ELF-1 (cell line): ENCODE data around the gene TFF2.

Source experiments
- DNase-seq: peaks from one replicate; pipeline ENCODE4 v3.0.0-alpha.2; 2016; ENCODE audit warnings: low read depth, low spot score

TFF2 gene

GRCh38 chr21:42320791-42321190, 30.0 kb downstream of the TFF2 start:
- no peak for DNase-seq

- no peak for DNase-seq
These were observed 30.8 kb downstream of the TFF2 start for GRCh38 chr21:42319851-42320572.

- DNase-seq = no peak
These were observed 31.4 kb downstream of the TFF2 start for GRCh38 chr21:42319376-42319775.

- DNase-seq = peak; percentile 49
These were observed 32.7 kb downstream of the TFF2 start for GRCh38 chr21:42317826-42318746.

- no peak for DNase-seq
These were observed 33.5 kb downstream of the TFF2 start for GRCh38 chr21:42317341-42317741.

GRCh38 chr21:42316891-42317290, 33.9 kb downstream of the TFF2 start:
- DNase-seq = no peak

GRCh38 chr21:42315296-42315891, 35.4 kb downstream of the TFF2 start, which contains the start of gene TFF3:
Gene TFF3, minus strand, starts transcription at chr21:42315409. Its CDS starts 35 bp downstream, at chr21:42315374.
- peak; percentile 42 for DNase-seq

- no peak for DNase-seq
These were observed 36.0 kb downstream of the TFF2 start for GRCh38 chr21:42314616-42315295.

GRCh38 chr21:42313501-42313969, 37.3 kb downstream of the TFF2 start:
- peak; percentile 64 for DNase-seq

GRCh38 chr21:42312626-42313104, 38.1 kb downstream of the TFF2 start:
- no peak for DNase-seq

GRCh38 chr21:42311816-42312625, 38.8 kb downstream of the TFF2 start:
- DNase-seq = no peak

GRCh38 chr21:42311160-42311559, 39.6 kb downstream of the TFF2 start:
- no peak for DNase-seq

- DNase-seq = no peak
These were observed 40.3 kb downstream of the TFF2 start for GRCh38 chr21:42310411-42311001.

- DNase-seq = peak; percentile 84
These were observed 41.0 kb downstream of the TFF2 start for GRCh38 chr21:42309753-42310213.

GRCh38 chr21:42308914-42309752, 41.7 kb downstream of the TFF2 start:
- DNase-seq = no peak

- no peak for DNase-seq
These were observed 42.5 kb downstream of the TFF2 start for GRCh38 chr21:42308161-42308913.

- DNase-seq = no peak
These were observed 43.7 kb downstream of the TFF2 start for GRCh38 chr21:42307106-42307505.

GRCh38 chr21:42306366-42307035, 44.3 kb downstream of the TFF2 start:
- no peak for DNase-seq
